ENCODE measurements around the gene DGKI.

DNA sequence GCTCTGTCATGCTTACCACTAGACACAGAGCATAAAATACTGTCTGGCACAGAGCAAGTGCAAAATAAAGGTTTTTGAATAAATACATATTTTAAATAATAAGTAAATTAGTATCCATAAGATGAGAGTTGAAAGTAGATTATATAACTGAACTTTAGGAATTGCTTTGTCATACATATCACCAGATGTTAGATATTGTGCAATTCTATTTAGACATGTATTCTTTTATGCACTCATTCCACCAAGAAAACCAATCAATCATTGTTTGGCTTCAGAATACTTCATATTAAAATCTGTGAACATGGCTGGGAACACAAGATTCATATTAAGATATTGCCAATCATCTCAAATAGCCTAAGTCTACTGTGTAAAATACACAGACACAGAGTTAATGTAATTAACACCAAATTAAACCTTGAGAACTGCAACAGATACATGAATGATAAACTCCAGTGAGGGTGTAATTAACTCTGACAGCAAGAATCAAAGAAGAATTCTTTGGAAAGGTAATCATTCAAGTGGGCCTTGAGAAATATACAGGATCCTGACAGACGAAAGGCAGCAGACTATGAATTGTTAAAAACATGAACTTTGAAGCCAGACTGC is 302.2 kb downstream of the DGKI start:
- TF ChIP-seq, protein P1, sequence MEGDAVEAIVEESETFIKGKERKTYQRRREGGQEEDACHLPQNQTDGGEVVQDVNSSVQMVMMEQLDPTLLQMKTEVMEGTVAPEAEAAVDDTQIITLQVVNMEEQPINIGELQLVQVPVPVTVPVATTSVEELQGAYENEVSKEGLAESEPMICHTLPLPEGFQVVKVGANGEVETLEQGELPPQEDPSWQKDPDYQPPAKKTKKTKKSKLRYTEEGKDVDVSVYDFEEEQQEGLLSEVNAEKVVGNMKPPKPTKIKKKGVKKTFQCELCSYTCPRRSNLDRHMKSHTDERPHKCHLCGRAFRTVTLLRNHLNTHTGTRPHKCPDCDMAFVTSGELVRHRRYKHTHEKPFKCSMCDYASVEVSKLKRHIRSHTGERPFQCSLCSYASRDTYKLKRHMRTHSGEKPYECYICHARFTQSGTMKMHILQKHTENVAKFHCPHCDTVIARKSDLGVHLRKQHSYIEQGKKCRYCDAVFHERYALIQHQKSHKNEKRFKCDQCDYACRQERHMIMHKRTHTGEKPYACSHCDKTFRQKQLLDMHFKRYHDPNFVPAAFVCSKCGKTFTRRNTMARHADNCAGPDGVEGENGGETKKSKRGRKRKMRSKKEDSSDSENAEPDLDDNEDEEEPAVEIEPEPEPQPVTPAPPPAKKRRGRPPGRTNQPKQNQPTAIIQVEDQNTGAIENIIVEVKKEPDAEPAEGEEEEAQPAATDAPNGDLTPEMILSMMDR (IDR thresholded peaks at IDR 0.05; ENCODE audit: insufficient read depth, low read length, poor library complexity, severe bottlenecking) = no peak
- no peak for TF ChIP-seq EZH2phosphoT487 (conservative IDR thresholded peaks at IDR 0.05; ENCODE audit: low read length)
